GM18498 (cell line): ENCODE results near the gene AMY1C.
"Not testable (repeated sequence)": the region's sequence is repeated elsewhere in the genome, so short reads cannot be mapped to it uniquely, and the experiment has no call there.

Experiments used
- ATAC-seq: cut with Tn5 transposase; IDR thresholded peaks from one replicate; pipeline ENCODE4 v1.9.1; 2021; ENCODE audit warnings: mild to moderate bottlenecking, moderate library complexity; ENCODE audit not compliant: unreplicated experiment

Gene AMY1C

GRCh38 chr1:103749598-103749997, at the start of gene AMY1C:
Gene AMY1C, plus strand, starts transcription at chr1:103749898. Its CDS starts 572 bp downstream, at chr1:103750470.
- ATAC-seq, result not testable (repeated sequence)

- not testable (repeated sequence) for ATAC-seq
Observed at GRCh38 chr1:103700669-103701068, 49.0 kb upstream of the AMY1C start.

GRCh38 chr1:103701256-103701655, 48.4 kb upstream of the AMY1C start:
- ATAC-seq, result not testable (repeated sequence)

- not testable (repeated sequence) for ATAC-seq
Observed at GRCh38 chr1:103707670-103708069, 42.0 kb upstream of the AMY1C start.

GRCh38 chr1:103710381-103710780, 39.3 kb upstream of the AMY1C start:
- not testable (repeated sequence) for ATAC-seq

GRCh38 chr1:103717404-103717803, 32.3 kb upstream of the AMY1C start:
- ATAC-seq, result not testable (repeated sequence)

- ATAC-seq, result not testable (repeated sequence)
Observed at GRCh38 chr1:103721473-103721872, 28.2 kb upstream of the AMY1C start.

- ATAC-seq, result not testable (repeated sequence)
Observed at GRCh38 chr1:103735334-103735733, 14.4 kb upstream of the AMY1C start.

GRCh38 chr1:103738031-103738430, 11.7 kb upstream of the AMY1C start:
- not testable (repeated sequence) for ATAC-seq

GRCh38 chr1:103744449-103744848, 5.2 kb upstream of the AMY1C start:
- not testable (repeated sequence) for ATAC-seq

- not testable (repeated sequence) for ATAC-seq
Observed at GRCh38 chr1:103745040-103745439, 4.7 kb upstream of the AMY1C start.

- ATAC-seq, result not testable (repeated sequence)
Observed at GRCh38 chr1:103748273-103748672, 1.4 kb upstream of the AMY1C start.

GRCh38 chr1:103761896-103762295, 12.2 kb downstream of the AMY1C start:
- no peak for ATAC-seq

- no peak for ATAC-seq
Observed at GRCh38 chr1:103779932-103780331, 30.2 kb downstream of the AMY1C start.

GRCh38 chr1:103783944-103784377, 34.3 kb downstream of the AMY1C start:
- peak; percentile 70 for ATAC-seq

- no peak for ATAC-seq
Observed at GRCh38 chr1:103788377-103788776, 38.7 kb downstream of the AMY1C start.

- ATAC-seq, result peak; percentile 57
Observed at GRCh38 chr1:103790172-103790571, 40.5 kb downstream of the AMY1C start.
